SW480 (cell line): ENCODE data around the gene SYN1.

Experiments
- DNase-seq: peaks from one replicate; pipeline ENCODE4 v3.0.0-alpha.2; 2016; ENCODE audit warnings: low spot score

SYN1 gene

GRCh38 chrX:47523297-47523696 lies 96.4 kb downstream of the SYN1 start:
- DNase-seq: peak; percentile 72
